GM18909 (cell line): ENCODE results near the gene MUSTN1.

Experiments
- ATAC-seq: cut with Tn5 transposase; IDR thresholded peaks from one replicate; pipeline ENCODE4 v1.9.1; 2021; ENCODE audit warnings: mild to moderate bottlenecking; ENCODE audit not compliant: unreplicated experiment, poor library complexity

The MUSTN1 gene

GRCh38 chr3:52788890-52789745, 45.7 kb downstream of the MUSTN1 start:
- no peak for ATAC-seq

GRCh38 chr3:52787672-52788625, 46.9 kb downstream of the MUSTN1 start:
- ATAC-seq = no peak

GRCh38 chr3:52787246-52787645, 47.6 kb downstream of the MUSTN1 start:
- no peak for ATAC-seq

- no peak for ATAC-seq
Measured at GRCh38 chr3:52786330-52787215, 48.2 kb downstream of the MUSTN1 start.

GRCh38 chr3:52784931-52785590, 49.8 kb downstream of the MUSTN1 start:
- no peak for ATAC-seq

GRCh38 chr3:52784021-52784621, 50.7 kb downstream of the MUSTN1 start:
- ATAC-seq = no peak

- ATAC-seq = no peak
Measured at GRCh38 chr3:52783211-52783555, 51.6 kb downstream of the MUSTN1 start.
